ENCODE data around the gene TRIM44. TPM values are rescaled to one million over a fixed set of nuclear protein-coding genes. Genes with fewer than 3 reads are reported as not detected.

Gene TRIM44
- total RNA-seq, 2 donors from 2014 or later = 22.1 to 35.4 TPM

GRCh38 chr11:35847473-35847872 lies 184.9 kb downstream of the TRIM44 start:
- H3K27ac ChIP-seq = no peak overlapping the region
- H3K27me3 ChIP-seq = no peaks in the 10 kb centered on the region
- no peaks in the 10 kb centered on the region for H3K9me3 ChIP-seq
- TF ChIP-seq CTCF (IDR thresholded peaks at IDR 0.05) = no peak
- no peaks in the 10 kb centered on the region for H3K4me1 ChIP-seq
- no peaks in the 10 kb centered on the region for H3K36me3 ChIP-seq
- no peak for DNase-seq (ENCODE audit: low spot score)
- no peak overlapping the region for H3K4me3 ChIP-seq

- H3K27me3 ChIP-seq = no peaks in the 10 kb centered on the region
- H3K9me3 ChIP-seq = no peaks in the 10 kb centered on the region
- DNase-seq (ENCODE audit: low spot score) = no peak
- no peaks in the 10 kb centered on the region for H3K36me3 ChIP-seq
- no peak overlapping the region for H3K4me3 ChIP-seq
- H3K27ac ChIP-seq = no peak overlapping the region
- H3K4me1 ChIP-seq = no peaks in the 10 kb centered on the region
- TF ChIP-seq CTCF (IDR thresholded peaks at IDR 0.05) = no peak
These were observed 186.0 kb downstream of the TRIM44 start for GRCh38 chr11:35848616-35849015.

GRCh38 chr11:35850191-35850590 lies 187.6 kb downstream of the TRIM44 start:
- no peaks in the 10 kb centered on the region for H3K4me1 ChIP-seq
- no peaks in the 10 kb centered on the region for H3K9me3 ChIP-seq
- H3K27me3 ChIP-seq = no peaks in the 10 kb centered on the region
- H3K27ac ChIP-seq = no peak overlapping the region
- no peaks in the 10 kb centered on the region for H3K36me3 ChIP-seq
- H3K4me3 ChIP-seq = no peak overlapping the region
- DNase-seq (ENCODE audit: low spot score) = peak; percentile 11
- no peak for TF ChIP-seq CTCF (IDR thresholded peaks at IDR 0.05)

GRCh38 chr11:35851342-35851741 lies 188.8 kb downstream of the TRIM44 start:
- DNase-seq (ENCODE audit: low spot score) = no peak
- Histone ChIP-seq H3K9me3 (no peaks in the 10 kb centered on the region), H3K36me3 (no peaks in the 10 kb centered on the region), H3K27ac (no peak overlapping the region), H3K4me3 (no peak overlapping the region), H3K4me1 (no peaks in the 10 kb centered on the region), H3K27me3 (no peaks in the 10 kb centered on the region)
- TF ChIP-seq CTCF (IDR thresholded peaks at IDR 0.05) = no peak

GRCh38 chr11:35852056-35852455 lies 189.5 kb downstream of the TRIM44 start:
- no peaks in the 10 kb centered on the region for H3K27me3 ChIP-seq
- no peak overlapping the region for H3K4me3 ChIP-seq
- H3K9me3 ChIP-seq = no peaks in the 10 kb centered on the region
- no peak for TF ChIP-seq CTCF (IDR thresholded peaks at IDR 0.05)
- no peak for DNase-seq (ENCODE audit: low spot score)
- no peaks in the 10 kb centered on the region for H3K36me3 ChIP-seq
- no peaks in the 10 kb centered on the region for H3K4me1 ChIP-seq
- no peak overlapping the region for H3K27ac ChIP-seq

- no peak for TF ChIP-seq CTCF (IDR thresholded peaks at IDR 0.05)
- DNase-seq (ENCODE audit: low spot score) = peak; percentile 16
- no peaks in the 10 kb centered on the region for H3K9me3 ChIP-seq
- no peak overlapping the region for H3K27ac ChIP-seq
- H3K4me1 ChIP-seq = no peaks in the 10 kb centered on the region
- no peak overlapping the region for H3K4me3 ChIP-seq
- H3K27me3 ChIP-seq = no peaks in the 10 kb centered on the region
- H3K36me3 ChIP-seq = no peaks in the 10 kb centered on the region
These were observed 191.4 kb downstream of the TRIM44 start for GRCh38 chr11:35853971-35854370.
